Liver (tissue), 9 donors: Measurements from ENCODE around the gene KIF23. TPM values are rescaled to one million over a fixed set of nuclear protein-coding genes. Genes with fewer than 3 reads are reported as not detected.

Source experiments
- DNase-seq: peaks from one replicate; pipeline ENCODE4 v3.0.0-alpha.2; 2017; ENCODE audit warnings: low spot score
- H3K27ac ChIP-seq, 2 donors: one replicate each; pipeline ENCODE4 v1.7.0; 2013; ENCODE audit warnings: inconsistent platforms in 2 of 2, low read length in 2 of 2, control low read depth in 1 of 2, low read depth in 1 of 2, mild to moderate bottlenecking in 1 of 2
- H3K27me3 ChIP-seq, 4 donors: one replicate each; pipeline versions ENCODE4 v1.6.1 to v1.7.0; 2013; ENCODE audit warnings: low read length in 3 of 4, inconsistent platforms in 1 of 4, mild to moderate bottlenecking in 1 of 4, moderate library complexity in 1 of 4; ENCODE audit not compliant: control insufficient read depth in 4 of 4, insufficient read depth in 4 of 4
- H3K36me3 ChIP-seq, 4 donors: one replicate each; pipeline versions ENCODE4 v1.6.1 to v1.7.0; 2013; ENCODE audit warnings: low read length in 3 of 4, mild to moderate bottlenecking in 3 of 4, low read depth in 1 of 4, moderate library complexity in 1 of 4; ENCODE audit not compliant: control insufficient read depth in 4 of 4, insufficient read depth in 3 of 4
- H3K4me1 ChIP-seq, 4 donors: one replicate each; pipeline versions ENCODE4 v1.6.1 to v1.7.0; 2013; ENCODE audit warnings: low read length in 3 of 4, mild to moderate bottlenecking in 3 of 4, moderate library complexity in 1 of 4; ENCODE audit not compliant: control insufficient read depth in 4 of 4, insufficient read depth in 4 of 4
- H3K4me3 ChIP-seq, 3 donors: one replicate each; pipeline versions ENCODE4 v1.6.1 to v1.7.0; 2013; ENCODE audit warnings: low read length in 3 of 3, control low read depth in 1 of 3, low read depth in 1 of 3, mild to moderate bottlenecking in 1 of 3
- H3K9ac ChIP-seq, 2 donors: one replicate each; pipeline ENCODE4 v1.7.0; 2013; ENCODE audit warnings: low read length in 2 of 2, mild to moderate bottlenecking in 2 of 2, moderate library complexity in 2 of 2, control low read depth in 1 of 2, low read depth in 1 of 2
- H3K9me3 ChIP-seq, 4 donors: one replicate each; pipeline versions ENCODE4 v1.6.1 to v1.7.0; 2013; ENCODE audit warnings: low read length in 3 of 4; ENCODE audit not compliant: control insufficient read depth in 4 of 4
- ATF3 ChIP-seq: IDR thresholded peaks from 2 replicates; pipeline ENCODE4 v1.6.1; 2016; ENCODE audit warnings: antibody characterized with exemption
- FOXA1 ChIP-seq: IDR thresholded peaks from 2 replicates; pipeline ENCODE4 v1.6.1; 2016; ENCODE audit warnings: antibody characterized with exemption
- GABPA ChIP-seq, 2 donors: IDR thresholded peaks in 1 of 2; conservative IDR thresholded peaks in 1 of 2; 2 replicates each; pipeline ENCODE4 v1.6.1; 2016; ENCODE audit warnings: antibody characterized with exemption in 2 of 2, mild to moderate bottlenecking in 1 of 2, moderate library complexity in 1 of 2
- HNF4A ChIP-seq, 2 donors: conservative IDR thresholded peaks; 2 replicates each; pipeline ENCODE4 v1.6.1; 2016; ENCODE audit warnings: antibody characterized with exemption in 2 of 2, mild to moderate bottlenecking in 2 of 2
- NR2F2 ChIP-seq: IDR thresholded peaks from 2 replicates; pipeline ENCODE4 v1.6.1; 2016; ENCODE audit warnings: antibody characterized with exemption
- RAD21 ChIP-seq, 2 donors: IDR thresholded peaks; 2 replicates each; pipeline ENCODE4 v1.6.1; 2016; ENCODE audit warnings: antibody characterized with exemption in 2 of 2, mild to moderate bottlenecking in 2 of 2
- REST ChIP-seq: IDR thresholded peaks from 2 replicates; pipeline ENCODE4 v1.6.1; 2016; ENCODE audit warnings: antibody characterized with exemption, mild to moderate bottlenecking
- RXRA ChIP-seq, 2 donors: IDR thresholded peaks; 2 replicates each; pipeline ENCODE4 v1.6.1; 2017 to 2018; ENCODE audit warnings: antibody characterized with exemption in 2 of 2, mild to moderate bottlenecking in 1 of 2
- SP1 ChIP-seq: IDR thresholded peaks from 2 replicates; pipeline ENCODE4 v1.6.1; 2018; ENCODE audit warnings: antibody characterized with exemption, mild to moderate bottlenecking
- YY1 ChIP-seq: IDR thresholded peaks from 2 replicates; pipeline ENCODE4 v1.6.1; 2016; ENCODE audit warnings: antibody characterized with exemption, mild to moderate bottlenecking
- ZBTB33 ChIP-seq: IDR thresholded peaks from 2 replicates; pipeline ENCODE4 v1.6.1; 2016; ENCODE audit warnings: antibody characterized with exemption
- WGBS: extraction: QIAGEN DNeasy Blood & Tissue Kit; methylation state at CpG from one replicate; pipeline ENCODE4 v1.1.7; 2013; 5-methylcytosine and 5-hydroxymethylcytosine counted together
- polyA plus RNA-seq, 2 donors: library from polyadenylated mRNA; stranded (reverse) in 1 of 2; unstranded in 1 of 2; fragments of 200-250 nt in 1 of 2; fragments of >200 nt in 1 of 2; fragmentation: Nextera tagmentation in 1 of 2; extraction: Ambion mirVana in 1 of 2; gene quantifications; one replicate each; pipeline versions ENCODE4 v1.2.1 to v1.2.3, GENCODE V29; 2013 to 2015
- total RNA-seq, 2 donors: library from RNA; depleted of rRNA; stranded (reverse); fragments of >200 nt; gene quantifications; one replicate each; pipeline ENCODE4 v1.2.3, GENCODE V29; 2014
- TF ChIP-seq, protein P1 (sequence below): fragments of 150-350 bp; IDR thresholded peaks from 2 replicates; pipeline ENCODE4 v1.5.1; 2017; ENCODE audit warnings: improper control_type of control experiment, low read depth, low read length; ENCODE audit not compliant: missing input control
- donor health status: healthy.
- donor health status: healthy.
- donor health status: healthy.
- donor health status: healthy.
- donor health status: healthy.

The KIF23 gene
- total and polyA plus RNA-seq, 4 donors: 0.25 to 32.8 (median 1.1) TPM

DNA sequence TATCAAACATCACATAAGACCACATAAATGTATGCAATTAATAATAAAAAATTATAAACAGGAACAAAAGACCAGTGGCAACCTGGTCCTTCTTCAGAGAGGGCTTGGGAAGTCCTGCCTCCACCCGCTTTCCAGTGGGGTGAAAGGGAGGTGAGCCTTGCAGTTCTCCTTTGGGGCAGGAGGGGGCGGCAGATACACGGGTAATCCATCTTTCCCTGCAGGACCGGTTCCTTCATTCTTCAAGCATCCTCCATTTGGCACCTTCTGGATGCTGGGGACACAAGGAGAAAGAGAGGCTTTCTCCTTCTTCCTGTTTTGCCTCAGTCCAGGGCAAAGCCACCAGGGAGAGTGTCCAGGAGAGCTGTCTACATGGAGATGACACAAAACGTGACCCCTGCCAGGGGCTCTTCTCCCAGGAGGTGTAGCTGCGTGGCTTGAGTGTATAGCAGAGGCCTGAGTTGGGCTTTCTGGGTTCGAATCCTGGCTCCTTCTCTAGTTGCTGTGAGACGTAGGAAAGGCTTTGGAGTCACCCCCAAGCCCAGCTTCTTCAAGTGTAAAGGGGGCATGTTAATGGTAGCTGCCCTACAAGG is 61.7 kb downstream of the KIF23 start:
- peak; percentile 95 to 97 for TF ChIP-seq RAD21 (IDR thresholded peaks at IDR 0.05)
- no peak for TF ChIP-seq ATF3
- peak; percentile 58 to 72 for TF ChIP-seq RXRA (IDR thresholded peaks at IDR 0.05)
- TF ChIP-seq, protein P1, sequence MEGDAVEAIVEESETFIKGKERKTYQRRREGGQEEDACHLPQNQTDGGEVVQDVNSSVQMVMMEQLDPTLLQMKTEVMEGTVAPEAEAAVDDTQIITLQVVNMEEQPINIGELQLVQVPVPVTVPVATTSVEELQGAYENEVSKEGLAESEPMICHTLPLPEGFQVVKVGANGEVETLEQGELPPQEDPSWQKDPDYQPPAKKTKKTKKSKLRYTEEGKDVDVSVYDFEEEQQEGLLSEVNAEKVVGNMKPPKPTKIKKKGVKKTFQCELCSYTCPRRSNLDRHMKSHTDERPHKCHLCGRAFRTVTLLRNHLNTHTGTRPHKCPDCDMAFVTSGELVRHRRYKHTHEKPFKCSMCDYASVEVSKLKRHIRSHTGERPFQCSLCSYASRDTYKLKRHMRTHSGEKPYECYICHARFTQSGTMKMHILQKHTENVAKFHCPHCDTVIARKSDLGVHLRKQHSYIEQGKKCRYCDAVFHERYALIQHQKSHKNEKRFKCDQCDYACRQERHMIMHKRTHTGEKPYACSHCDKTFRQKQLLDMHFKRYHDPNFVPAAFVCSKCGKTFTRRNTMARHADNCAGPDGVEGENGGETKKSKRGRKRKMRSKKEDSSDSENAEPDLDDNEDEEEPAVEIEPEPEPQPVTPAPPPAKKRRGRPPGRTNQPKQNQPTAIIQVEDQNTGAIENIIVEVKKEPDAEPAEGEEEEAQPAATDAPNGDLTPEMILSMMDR: peak; percentile 98
- Histone ChIP-seq H3K4me3 (no peak overlapping the region), H3K4me1 (peaks cover 0 to 2% (median 0%) of the 10 kb centered on the region in 4 donors), H3K27me3 (no peaks in the 10 kb centered on the region), H3K36me3 (no peaks in the 10 kb centered on the region), H3K9me3 (peaks cover 0 to 2% (median 0%) of the 10 kb centered on the region in 4 donors), H3K27ac (no peak overlapping the region), H3K9ac (no peak overlapping the region)
- WGBS: 27% methylated on average over 8 of the region's 8 CpGs
- peak; percentile 82 for DNase-seq

GRCh38 chr15:69476704-69477473 is 62.7 kb downstream of the KIF23 start:
- 82% methylated on average over 9 of the region's 9 CpGs for WGBS
- Histone ChIP-seq H3K27me3 (no peaks in the 10 kb centered on the region), H3K9me3 (peaks cover 0 to 2% (median 0%) of the 10 kb centered on the region in 4 donors), H3K4me1 (peaks cover 0 to 2% (median 0%) of the 10 kb centered on the region in 4 donors), H3K4me3 (no peak overlapping the region), H3K9ac (no peak overlapping the region), H3K27ac (no peak overlapping the region), H3K36me3 (no peaks in the 10 kb centered on the region)
- DNase-seq: no peak
- no peak for TF ChIP-seq YY1
- TF ChIP-seq HNF4A (conservative IDR thresholded peaks at IDR 0.05): no peak
- no peak for TF ChIP-seq RAD21 (IDR thresholded peaks at IDR 0.05)
- TF ChIP-seq SP1: no peak
- no peak for TF ChIP-seq GABPA (IDR thresholded peaks at IDR 0.05 in 1 of 2, conservative IDR thresholded peaks at IDR 0.05 in 1 of 2)
- TF ChIP-seq REST: no peak
- TF ChIP-seq RXRA (IDR thresholded peaks at IDR 0.05): no peak
- no peak for TF ChIP-seq ZBTB33
- no peak for TF ChIP-seq NR2F2
- TF ChIP-seq FOXA1: no peak
